Urinary bladder (tissue), 4 donors: Measurements from ENCODE around the gene IZUMO2. TPM values are rescaled to one million over a fixed set of nuclear protein-coding genes. Genes with fewer than 3 reads are reported as not detected.

Experiments
- DNase-seq: peaks from one replicate; pipeline ENCODE4 v3.0.0-alpha.2; 2015; ENCODE audit errors: extremely low spot score
- H3K27ac ChIP-seq: one replicate; pipeline ENCODE4 v1.5.1; 2013; ENCODE audit warnings: low read depth, mild to moderate bottlenecking, moderate library complexity
- H3K36me3 ChIP-seq: one replicate; pipeline ENCODE4 v1.6.1; 2013; ENCODE audit warnings: mild to moderate bottlenecking, moderate library complexity; ENCODE audit not compliant: insufficient read depth
- H3K4me1 ChIP-seq: one replicate; pipeline ENCODE4 v1.6.1; 2013; ENCODE audit warnings: mild to moderate bottlenecking, moderate library complexity; ENCODE audit not compliant: insufficient read depth
- H3K4me3 ChIP-seq: one replicate; pipeline ENCODE4 v1.5.1; 2013; ENCODE audit warnings: low read depth, low read length
- WGBS: extraction: QIAGEN DNeasy Blood & Tissue Kit; methylation state at CpG from one replicate; pipeline ENCODE4 v1.1.7; 2013; 5-methylcytosine and 5-hydroxymethylcytosine counted together
- polyA plus RNA-seq: library from polyadenylated mRNA; stranded (reverse); fragments of 200-250 nt; gene quantifications from one replicate; pipeline ENCODE4 v1.2.3, GENCODE V29; 2013
- total RNA-seq: library from RNA; depleted of rRNA; stranded (reverse); fragments of >200 nt; gene quantifications from one replicate; pipeline ENCODE4 v1.2.3, GENCODE V29; 2014
- donor health status: healthy with polysubstance abuse.
- donor health status: healthy.

IZUMO2 gene
- total and polyA plus RNA-seq, 2 donors = not detected

DNA sequence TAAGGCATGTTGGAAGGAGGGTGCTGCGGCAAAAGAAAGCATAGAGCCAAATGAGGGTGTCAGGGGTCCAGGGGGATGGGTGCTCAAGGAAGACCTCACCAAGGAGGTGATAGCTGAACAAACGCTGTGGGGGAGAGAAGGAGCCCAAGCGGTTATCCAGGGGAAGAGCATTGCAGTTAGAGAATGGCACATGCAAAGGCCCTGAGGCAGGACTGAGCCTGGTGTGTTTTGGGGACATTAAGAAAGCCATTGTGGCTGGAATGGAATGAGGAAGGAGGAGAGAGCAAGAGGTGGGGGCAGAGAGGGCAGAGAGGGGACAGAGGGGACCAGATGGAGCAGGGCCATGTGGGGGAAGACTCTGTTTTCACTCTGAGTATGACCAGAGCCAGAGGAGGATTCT, 34.3 kb upstream of the IZUMO2 start:
- Histone ChIP-seq H3K27ac (no peak overlapping the region), H3K36me3 (no peaks in the 10 kb centered on the region), H3K4me3 (no peak overlapping the region), H3K4me1 (no peaks in the 10 kb centered on the region)
- WGBS = 73% methylated on average over 3 of the region's 3 CpGs
- no peak for DNase-seq

DNA sequence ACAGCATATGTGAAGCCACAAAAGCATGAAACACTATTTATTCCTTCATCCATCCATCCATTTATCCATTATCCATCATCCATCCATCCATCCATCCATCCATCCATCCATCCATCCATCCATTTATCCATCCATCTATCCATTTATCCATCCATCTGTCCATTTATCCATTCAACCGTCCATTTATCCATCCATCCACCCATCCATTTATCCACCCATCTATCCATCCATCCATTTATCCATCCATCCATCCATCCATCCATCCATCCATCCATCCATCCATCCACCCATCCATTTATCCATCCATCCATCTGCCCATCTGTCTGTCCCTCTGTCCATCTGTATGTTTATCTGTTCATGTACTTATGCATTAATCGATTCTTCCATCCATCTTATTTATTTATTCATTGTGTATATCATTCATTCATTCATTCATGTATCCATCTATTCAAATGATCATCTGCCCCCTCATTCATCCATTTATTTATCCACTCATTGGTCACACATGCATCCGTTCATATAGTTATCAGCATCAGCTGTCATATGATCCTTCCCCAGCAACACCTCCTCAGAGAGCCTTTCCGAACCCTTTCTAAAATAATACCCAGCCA, 33.3 kb upstream of the IZUMO2 start:
- H3K36me3 ChIP-seq = no peaks in the 10 kb centered on the region
- H3K4me3 ChIP-seq = no peak overlapping the region
- WGBS = 81% methylated on average over 4 of the region's 4 CpGs
- H3K4me1 ChIP-seq = no peaks in the 10 kb centered on the region
- DNase-seq = no peak
- H3K27ac ChIP-seq = no peak overlapping the region

DNA sequence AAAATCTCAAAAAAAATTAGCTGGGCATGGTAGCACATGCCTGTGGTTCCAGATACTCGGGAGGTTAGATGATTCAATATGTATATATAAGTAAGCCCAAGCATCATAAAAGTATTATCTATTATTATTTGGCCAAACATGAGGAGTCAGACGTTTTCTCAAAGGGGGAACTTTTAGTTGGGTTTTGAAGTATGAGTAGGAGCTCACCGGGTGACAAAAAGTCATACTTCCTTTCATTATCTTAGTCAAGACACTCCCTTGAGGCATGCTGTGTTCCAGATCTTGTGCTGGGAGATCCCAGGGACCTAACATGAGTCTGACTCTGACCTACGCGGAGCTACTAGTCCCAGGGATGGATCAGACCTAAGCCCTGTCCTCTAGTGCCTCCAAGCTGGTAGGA, 32.1 kb upstream of the IZUMO2 start:
- 69% methylated on average over 5 of the region's 5 CpGs for WGBS
- Histone ChIP-seq H3K4me3 (no peak overlapping the region), H3K4me1 (no peaks in the 10 kb centered on the region)

DNA sequence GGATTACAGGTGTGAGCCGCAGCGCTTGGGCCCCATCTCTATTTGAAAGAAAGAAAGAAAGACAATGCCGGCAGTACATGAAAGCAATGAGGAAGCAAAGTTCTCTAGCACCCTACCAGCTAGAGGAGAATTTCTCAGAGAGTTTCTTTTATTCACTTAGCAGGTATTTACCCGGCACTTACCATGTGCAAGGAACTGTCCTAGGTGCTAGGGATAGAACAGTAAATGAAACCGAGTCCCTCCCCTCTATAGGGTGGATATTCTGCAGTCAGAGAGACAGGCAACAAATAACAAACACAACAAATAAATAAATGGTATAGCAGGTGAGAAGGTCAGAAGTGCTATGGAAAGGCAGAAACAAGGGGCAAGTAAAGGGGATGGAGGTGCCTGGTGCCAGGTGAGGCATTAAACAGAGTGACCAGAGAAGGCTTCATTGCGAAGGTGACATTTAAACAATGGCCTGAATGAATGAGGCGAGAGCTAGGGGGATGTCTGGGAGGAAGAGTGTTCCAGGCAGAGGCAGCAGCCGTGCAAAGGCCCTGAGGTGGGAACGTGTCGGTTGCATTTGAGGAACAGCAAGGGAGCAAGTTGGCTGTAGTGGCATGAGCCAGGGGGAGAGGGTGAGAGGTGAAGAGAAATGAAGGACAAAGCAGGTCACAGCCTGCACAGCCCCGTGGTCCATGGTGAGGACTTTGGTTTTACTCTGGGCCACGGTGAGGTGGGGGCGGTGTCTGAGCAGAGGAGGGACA, 29.6 kb upstream of the IZUMO2 start:
- no peak for DNase-seq
- Histone ChIP-seq H3K4me3 (no peak overlapping the region), H3K27ac (no peak overlapping the region), H3K4me1 (no peaks in the 10 kb centered on the region), H3K36me3 (no peaks in the 10 kb centered on the region)
- 70% methylated on average over 13 of the region's 13 CpGs for WGBS

More for the DNA sequence above, 32.1 kb upstream of the IZUMO2 start:
- DNase-seq = no peak
- Histone ChIP-seq H3K27ac (no peak overlapping the region), H3K36me3 (no peaks in the 10 kb centered on the region)

GRCh38 chr19:50191216-50191615, 28.1 kb upstream of the IZUMO2 start:
- Histone ChIP-seq H3K27ac (no peak overlapping the region), H3K36me3 (no peaks in the 10 kb centered on the region), H3K4me1 (no peaks in the 10 kb centered on the region), H3K4me3 (no peak overlapping the region)
- no peak for DNase-seq
- WGBS = 19% methylated on average over 4 of the region's 4 CpGs

DNA sequence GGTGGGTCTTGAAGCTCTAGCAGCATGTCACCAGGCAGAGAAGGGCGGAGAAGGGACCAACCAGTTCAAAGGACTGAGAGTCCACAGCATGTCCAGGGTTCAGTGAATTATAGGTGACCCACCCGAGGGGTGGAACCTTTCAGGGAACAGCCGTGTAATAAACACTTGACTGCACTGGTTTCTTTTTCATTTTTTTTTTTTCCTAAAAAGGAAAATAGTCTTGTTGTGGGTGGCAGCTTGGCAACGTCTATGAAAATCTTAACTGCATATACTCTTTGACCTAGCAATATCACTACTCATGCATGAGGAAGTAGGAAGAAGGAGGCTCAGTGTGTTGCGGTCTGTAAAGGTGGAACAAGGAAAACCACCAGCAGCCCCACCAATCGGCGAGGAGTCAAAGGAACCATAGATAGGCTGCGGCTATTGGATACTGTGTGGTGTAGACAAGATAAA, 27.4 kb upstream of the IZUMO2 start:
- 67% methylated on average over 8 of the region's 8 CpGs for WGBS

GRCh38 chr19:50189331-50189730, 26.2 kb upstream of the IZUMO2 start:
- H3K4me3 ChIP-seq = no peak overlapping the region
- no peaks in the 10 kb centered on the region for H3K36me3 ChIP-seq
- DNase-seq = no peak
- no peak overlapping the region for H3K27ac ChIP-seq
- WGBS = 78% methylated on average over 8 of the region's 8 CpGs
- no peaks in the 10 kb centered on the region for H3K4me1 ChIP-seq

More for the DNA sequence above, 27.4 kb upstream of the IZUMO2 start:
- DNase-seq = no peak
- H3K36me3 ChIP-seq = no peaks in the 10 kb centered on the region
- no peaks in the 10 kb centered on the region for H3K4me1 ChIP-seq
- no peak overlapping the region for H3K4me3 ChIP-seq
- H3K27ac ChIP-seq = no peak overlapping the region

DNA sequence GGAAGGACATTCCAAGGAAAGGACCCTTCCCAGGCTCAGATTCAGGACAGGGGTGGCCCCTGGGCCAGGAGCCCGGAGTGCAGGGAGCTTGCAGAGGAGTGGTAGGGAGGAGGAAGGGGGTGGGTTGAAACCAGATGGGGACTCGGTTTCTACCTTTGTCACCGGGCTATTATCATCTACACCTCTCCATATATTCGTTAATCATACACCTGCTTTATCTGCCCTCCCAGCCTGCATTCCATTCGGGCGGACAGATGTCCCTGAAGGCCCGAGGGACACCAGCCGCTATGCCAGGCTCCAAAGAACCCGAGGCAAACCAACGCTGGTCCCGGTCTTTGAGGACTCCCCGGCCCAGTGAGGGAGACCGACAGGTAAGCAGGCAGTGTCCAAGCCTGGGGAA, 24.9 kb upstream of the IZUMO2 start:
- no peak overlapping the region for H3K27ac ChIP-seq
- H3K36me3 ChIP-seq = no peaks in the 10 kb centered on the region
- H3K4me3 ChIP-seq = no peak overlapping the region
- no peak for DNase-seq
- 84% methylated on average over 13 of the region's 13 CpGs for WGBS
- H3K4me1 ChIP-seq = no peaks in the 10 kb centered on the region

DNA sequence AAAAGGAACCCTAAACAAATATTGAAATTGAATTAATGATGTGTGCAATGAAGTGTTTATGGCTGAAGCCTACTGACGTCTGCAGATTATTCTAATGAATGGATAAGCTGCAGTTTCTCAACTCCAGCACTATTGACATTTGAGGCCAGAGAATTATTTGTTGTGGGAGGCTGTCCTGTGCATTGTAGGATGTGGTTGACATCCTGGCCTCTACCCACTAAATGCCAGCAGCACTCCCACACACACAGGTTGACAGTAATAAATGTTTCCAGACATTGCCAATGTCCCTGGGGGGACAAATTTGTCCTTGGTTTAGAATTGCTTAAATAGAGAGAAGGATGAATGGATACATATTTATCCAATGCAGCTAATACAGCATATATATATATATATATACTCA, 21.1 kb upstream of the IZUMO2 start:
- WGBS = 24% methylated on average over 1 of the region's 1 CpG
- no peak for DNase-seq
- Histone ChIP-seq H3K36me3 (no peaks in the 10 kb centered on the region), H3K27ac (no peak overlapping the region), H3K4me3 (no peak overlapping the region), H3K4me1 (no peaks in the 10 kb centered on the region)

GRCh38 chr19:50181121-50181520, 18.0 kb upstream of the IZUMO2 start:
- Histone ChIP-seq H3K4me1 (no peaks in the 10 kb centered on the region), H3K27ac (no peak overlapping the region), H3K36me3 (no peaks in the 10 kb centered on the region), H3K4me3 (no peak overlapping the region)
- WGBS = 69% methylated on average over 5 of the region's 5 CpGs
- DNase-seq = no peak

GRCh38 chr19:50178859-50179537, 15.9 kb upstream of the IZUMO2 start:
- H3K4me3 ChIP-seq = no peak overlapping the region
- H3K27ac ChIP-seq = no peak overlapping the region
- H3K36me3 ChIP-seq = no peaks in the 10 kb centered on the region
- H3K4me1 ChIP-seq = no peaks in the 10 kb centered on the region
- DNase-seq = no peak
- WGBS = 51% methylated on average over 9 of the region's 9 CpGs

DNA sequence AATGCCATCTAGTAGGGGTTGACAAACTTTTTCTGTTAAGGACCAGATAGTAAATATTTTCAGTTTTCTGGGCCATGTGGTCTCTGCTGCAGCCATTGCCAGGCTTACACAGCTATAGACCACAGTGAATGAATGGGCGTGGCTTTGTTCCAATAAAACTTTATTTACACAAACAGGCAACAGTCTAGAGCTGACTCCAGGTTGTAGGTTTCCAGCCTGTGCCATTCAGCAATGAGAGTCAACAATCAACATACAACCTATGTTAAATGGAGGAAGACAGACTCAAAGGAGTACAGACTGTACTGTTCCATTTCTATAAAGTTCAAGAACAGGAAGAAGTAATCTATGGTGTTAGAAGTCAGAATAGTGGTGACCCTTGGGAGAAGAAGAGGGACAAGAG, 15.2 kb upstream of the IZUMO2 start:
- DNase-seq = no peak
- H3K4me3 ChIP-seq = no peak overlapping the region
- H3K27ac ChIP-seq = no peak overlapping the region
- H3K4me1 ChIP-seq = no peaks in the 10 kb centered on the region
- 61% methylated on average over 1 of the region's 1 CpG for whole genome bisulfite sequencing
- no peaks in the 10 kb centered on the region for H3K36me3 ChIP-seq

- H3K4me3 ChIP-seq = no peak overlapping the region
- no peaks in the 10 kb centered on the region for H3K36me3 ChIP-seq
- no peak for DNase-seq
- 88% methylated on average over 9 of the region's 9 CpGs for WGBS
- H3K27ac ChIP-seq = no peak overlapping the region
- no peaks in the 10 kb centered on the region for H3K4me1 ChIP-seq
Observed at GRCh38 chr19:50176775-50177174, 13.7 kb upstream of the IZUMO2 start.

DNA sequence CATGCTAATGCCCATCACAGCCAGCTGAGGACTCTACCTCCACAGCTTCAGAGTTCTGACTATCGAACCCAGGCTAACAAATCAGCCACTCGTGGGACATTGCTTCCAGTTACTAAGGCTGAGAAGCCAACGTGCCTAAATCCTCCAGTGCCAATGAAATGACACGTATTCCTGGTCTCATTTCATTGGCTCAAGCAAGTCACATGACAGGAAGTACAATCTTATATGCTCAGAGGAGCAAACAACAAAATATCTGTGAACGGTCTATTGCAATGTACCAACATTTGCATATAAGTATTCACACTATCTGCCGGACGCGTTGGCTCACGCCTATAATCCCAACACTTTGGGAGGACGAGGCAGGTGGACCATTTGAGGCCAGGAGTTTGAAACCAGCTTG, 12.8 kb upstream of the IZUMO2 start:
- H3K4me3 ChIP-seq = no peak overlapping the region
- WGBS = 83% methylated on average over 10 of the region's 10 CpGs
- H3K36me3 ChIP-seq = no peaks in the 10 kb centered on the region
- DNase-seq = no peak
- no peaks in the 10 kb centered on the region for H3K4me1 ChIP-seq
- no peak overlapping the region for H3K27ac ChIP-seq
